Caco-2 (cell line): ENCODE measurements around the gene TRIM75. TPM values are rescaled to one million over a fixed set of nuclear protein-coding genes. Genes with fewer than 3 reads are reported as not detected.

Experiments used
- BruUV-seq: library from RNA; stranded (reverse); fragments of 400-500 nt; replicated peaks from 2 replicates; lab custom pipeline; 2021; lab: Mats Ljungman, UMichigan
- CTCF ChIA-PET: fragments of 300-600 bp; sonication (Branson Sonifier 250); formaldehyde crosslinking; loops from one replicate; lab custom pipeline; 2022; ENCODE audit warnings: antibody characterized with exemption; lab: Charles Lee
- POLR2A ChIA-PET: fragments of 300-600 bp; sonication (Branson Sonifier 250); formaldehyde crosslinking; loops from one replicate; lab custom pipeline; 2022; ENCODE audit warnings: antibody characterized with exemption; lab: Charles Lee
- DNase-seq, 2 experiments: peaks; one replicate each; pipeline versions ENCODE4 v3.0.0 to v3.0.0-alpha.2; 2020 to 2022
- H3K27me3 ChIP-seq: replicated peaks from 2 replicates; pipeline ENCODE4 v1.6.0; 2011; ENCODE audit warnings: low read length; ENCODE audit not compliant: control insufficient read depth, insufficient read depth
- H3K36me3 ChIP-seq: 2 replicates; pipeline ENCODE4 v1.5.1; 2011; ENCODE audit warnings: low read length; ENCODE audit not compliant: control insufficient read depth, insufficient read depth
- H3K4me1 ChIP-seq: fragments of 250-450 bp; sonication (Bioruptor Pico); 2 replicates; pipeline ENCODE4 v1.5.1; 2020; ENCODE audit warnings: mild to moderate bottlenecking
- H3K4me3 ChIP-seq: 2 replicates; pipeline ENCODE4 v1.5.1; 2011; ENCODE audit warnings: low read depth, mild to moderate bottlenecking, control low read depth, low read length
- H3K9me3 ChIP-seq: fragments of 250-450 bp; sonication (Bioruptor Pico); 2 replicates; pipeline ENCODE4 v1.5.1; 2020; ENCODE audit warnings: mild to moderate bottlenecking, moderate library complexity
- H3K27ac Mint-ChIP-seq: one replicate; pipeline ENCODE4 v1.8.0; 2022; ENCODE audit warnings: mixed read lengths; ENCODE audit not compliant: unreplicated experiment
- H3K27me3 Mint-ChIP-seq: one replicate; pipeline ENCODE4 v1.8.0; 2022; ENCODE audit warnings: mixed read lengths; ENCODE audit not compliant: insufficient read depth, unreplicated experiment
- H3K36me3 Mint-ChIP-seq: one replicate; pipeline ENCODE4 v1.8.0; 2022; ENCODE audit warnings: mild to moderate bottlenecking, mixed read lengths; ENCODE audit not compliant: insufficient read depth, unreplicated experiment
- H3K4me1 Mint-ChIP-seq: one replicate; pipeline ENCODE4 v1.8.0; 2022; ENCODE audit warnings: low read depth, mixed read lengths; ENCODE audit not compliant: unreplicated experiment
- H3K4me3 Mint-ChIP-seq: one replicate; pipeline ENCODE4 v1.8.0; 2022; ENCODE audit warnings: mild to moderate bottlenecking, moderate library complexity, mixed read lengths; ENCODE audit not compliant: unreplicated experiment
- H3K9me3 Mint-ChIP-seq: one replicate; pipeline ENCODE4 v1.8.0; 2022; ENCODE audit warnings: mixed read lengths; ENCODE audit not compliant: unreplicated experiment
- intact Hi-C: fragments of 100-400 bp; cut with micrococcal nuclease; formaldehyde crosslinking; loops from one replicate; pipeline ENCODE4 v1.10.0; 2022; ENCODE audit not compliant: unreplicated experiment
- total RNA-seq: library from RNA; stranded (reverse); gene quantifications from 2 replicates; pipeline ENCODE4 v1.2.3, GENCODE V29; 2022
- TF ChIP-seq, protein P1 (sequence below), 2 experiments: fragments of 200-600 bp in 1 of 2; IDR thresholded peaks; 1 replicate in 1 of 2; 2 replicates in 1 of 2; pipeline versions ENCODE4 v1.5.1 to v1.8.0; 2011 to 2022; ENCODE audit warnings: antibody characterized with exemption in 1 of 2, control low read depth in 1 of 2, inconsistent platforms in 1 of 2, low read depth in 1 of 2, low read length in 1 of 2, mild to moderate bottlenecking in 1 of 2, moderate library complexity in 1 of 2; ENCODE audit not compliant: insufficient read depth in 1 of 2, severe bottlenecking in 1 of 2, unreplicated experiment in 1 of 2

TRIM75 gene
- total RNA-seq, 1 experiment from 2014 or later: not detected

DNA sequence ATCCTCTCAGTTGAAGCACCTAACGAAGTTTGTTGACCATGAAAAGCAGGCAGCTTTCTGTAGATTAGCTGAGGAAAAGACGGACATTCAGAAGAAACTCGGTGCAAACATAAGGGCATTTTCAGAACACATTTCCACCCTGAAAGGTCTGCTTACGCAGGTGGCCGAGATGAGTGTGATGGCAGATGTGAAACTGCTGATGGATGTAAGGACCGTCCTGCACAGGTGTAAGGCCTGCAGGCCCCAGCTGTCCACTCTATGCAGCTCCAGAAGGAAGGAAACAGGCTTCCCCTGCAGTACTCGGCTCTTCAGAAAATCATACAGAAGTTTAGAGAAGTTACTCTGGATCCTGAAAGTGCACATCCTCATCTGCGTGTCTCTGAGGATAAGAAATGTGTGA lies 42.7 kb upstream of the TRIM75 start:
- Mint-ChIP-seq H3K9me3 (no peaks in the 10 kb centered on the region), H3K27me3 (no peaks in the 10 kb centered on the region), H3K36me3 (no peaks in the 10 kb centered on the region), H3K4me1 (no peaks in the 10 kb centered on the region), H3K27ac (no peak overlapping the region), H3K4me3 (no peak overlapping the region)
- Histone ChIP-seq H3K36me3 (no peaks in the 10 kb centered on the region), H3K4me3 (no peak overlapping the region), H3K27me3 (no peaks in the 10 kb centered on the region), H3K9me3 (no peaks in the 10 kb centered on the region), H3K4me1 (no peaks in the 10 kb centered on the region)
- TF ChIP-seq, protein P1, sequence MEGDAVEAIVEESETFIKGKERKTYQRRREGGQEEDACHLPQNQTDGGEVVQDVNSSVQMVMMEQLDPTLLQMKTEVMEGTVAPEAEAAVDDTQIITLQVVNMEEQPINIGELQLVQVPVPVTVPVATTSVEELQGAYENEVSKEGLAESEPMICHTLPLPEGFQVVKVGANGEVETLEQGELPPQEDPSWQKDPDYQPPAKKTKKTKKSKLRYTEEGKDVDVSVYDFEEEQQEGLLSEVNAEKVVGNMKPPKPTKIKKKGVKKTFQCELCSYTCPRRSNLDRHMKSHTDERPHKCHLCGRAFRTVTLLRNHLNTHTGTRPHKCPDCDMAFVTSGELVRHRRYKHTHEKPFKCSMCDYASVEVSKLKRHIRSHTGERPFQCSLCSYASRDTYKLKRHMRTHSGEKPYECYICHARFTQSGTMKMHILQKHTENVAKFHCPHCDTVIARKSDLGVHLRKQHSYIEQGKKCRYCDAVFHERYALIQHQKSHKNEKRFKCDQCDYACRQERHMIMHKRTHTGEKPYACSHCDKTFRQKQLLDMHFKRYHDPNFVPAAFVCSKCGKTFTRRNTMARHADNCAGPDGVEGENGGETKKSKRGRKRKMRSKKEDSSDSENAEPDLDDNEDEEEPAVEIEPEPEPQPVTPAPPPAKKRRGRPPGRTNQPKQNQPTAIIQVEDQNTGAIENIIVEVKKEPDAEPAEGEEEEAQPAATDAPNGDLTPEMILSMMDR (IDR thresholded peaks at IDR 0.05; ENCODE audit: insufficient read depth in 1 of 2, low read depth in 1 of 2, low read length in 1 of 2, severe bottlenecking in 1 of 2, unreplicated experiment in 1 of 2): no peak
- BruUV-seq: no TSS peak
- POLR2A ChIA-PET: no interaction called here
- no peak for DNase-seq
- CTCF ChIA-PET: no interaction called here
- intact Hi-C loops: no loop called here

DNA sequence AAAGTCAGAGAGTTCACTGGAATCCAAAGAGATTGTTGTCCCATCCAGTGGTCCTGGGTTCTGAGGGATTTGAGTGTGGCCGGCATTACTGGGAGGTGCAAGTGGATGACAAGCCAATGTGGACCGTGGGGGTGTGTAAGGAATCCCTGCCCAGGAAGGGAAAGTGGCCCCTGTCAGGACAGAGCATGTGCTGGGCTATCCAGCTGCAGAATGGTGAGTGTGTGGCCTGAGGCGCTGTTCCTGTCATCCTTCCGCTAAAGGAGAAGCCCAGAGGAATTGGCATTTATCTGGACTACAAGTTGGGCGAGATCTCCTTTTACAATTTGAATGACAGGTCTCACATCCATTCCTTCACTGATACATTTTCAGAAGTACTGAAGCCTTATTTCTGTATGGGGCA lies 42.3 kb upstream of the TRIM75 start:
- Histone ChIP-seq H3K36me3 (no peaks in the 10 kb centered on the region), H3K9me3 (no peaks in the 10 kb centered on the region), H3K4me1 (no peaks in the 10 kb centered on the region), H3K4me3 (no peak overlapping the region), H3K27me3 (no peaks in the 10 kb centered on the region)
- Mint-ChIP-seq H3K9me3 (no peaks in the 10 kb centered on the region), H3K27me3 (no peaks in the 10 kb centered on the region), H3K4me1 (no peaks in the 10 kb centered on the region), H3K4me3 (no peak overlapping the region), H3K36me3 (no peaks in the 10 kb centered on the region), H3K27ac (no peak overlapping the region)
- no TSS peak for BruUV-seq
- intact Hi-C loops: no loop called here
- DNase-seq: no peak
- ChIA-PET POLR2A (no interaction called here), CTCF (no interaction called here)
- TF ChIP-seq, protein P1 (IDR thresholded peaks at IDR 0.05; ENCODE audit: insufficient read depth in 1 of 2, low read depth in 1 of 2, low read length in 1 of 2, severe bottlenecking in 1 of 2, unreplicated experiment in 1 of 2): no peak

DNA sequence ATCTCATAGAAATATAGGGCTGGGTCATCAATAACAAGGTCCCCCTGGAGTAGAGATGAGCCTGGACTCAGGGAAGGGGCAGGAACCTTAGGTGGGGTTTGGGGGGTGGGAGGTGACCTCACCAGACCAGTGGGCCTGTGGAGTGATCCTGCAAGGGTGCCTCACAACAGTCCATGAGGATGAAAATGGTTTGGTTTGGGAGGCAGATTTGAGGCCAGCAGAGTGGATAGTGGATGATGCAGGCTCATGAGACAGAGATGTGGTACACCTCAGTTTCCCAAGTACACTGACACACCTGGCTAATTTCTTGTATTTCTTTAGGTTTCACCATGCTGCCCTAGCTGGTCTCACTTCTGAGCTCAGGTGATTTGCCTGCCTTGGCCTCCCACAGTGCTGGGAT lies 40.0 kb upstream of the TRIM75 start:
- no peak overlapping the region for H3K4me3 Mint-ChIP-seq

More for the DNA sequence above, 40.0 kb upstream of the TRIM75 start:
- no peaks in the 10 kb centered on the region for H3K4me1 ChIP-seq
- no peaks in the 10 kb centered on the region for H3K4me1 Mint-ChIP-seq
- H3K9me3 Mint-ChIP-seq: no peaks in the 10 kb centered on the region
- TF ChIP-seq, protein P1 (IDR thresholded peaks at IDR 0.05; ENCODE audit: insufficient read depth in 1 of 2, low read depth in 1 of 2, low read length in 1 of 2, severe bottlenecking in 1 of 2, unreplicated experiment in 1 of 2): no peak
- H3K36me3 Mint-ChIP-seq: no peaks in the 10 kb centered on the region
- ChIA-PET CTCF (no interaction called here), POLR2A (no interaction called here)
- no TSS peak for BruUV-seq
- H3K9me3 ChIP-seq: no peaks in the 10 kb centered on the region
- H3K27me3 ChIP-seq: no peaks in the 10 kb centered on the region
- H3K36me3 ChIP-seq: no peaks in the 10 kb centered on the region
- DNase-seq: no peak
- intact Hi-C loops: no loop called here
- no peak overlapping the region for H3K27ac Mint-ChIP-seq
- no peak overlapping the region for H3K4me3 ChIP-seq
- no peaks in the 10 kb centered on the region for H3K27me3 Mint-ChIP-seq
